Right forelimb (tissue), 1 donor: ENCODE measurements around the gene PDE4B.
"Not testable (repeated sequence)": the region's sequence is repeated elsewhere in the genome, so short reads cannot be mapped to it uniquely, and the experiment has no call there.

Experiments
- DNase-seq: peaks from one replicate; pipeline ENCODE4 v3.0.0-alpha.2; 2018

Gene PDE4B

GRCh38 chr1:65817891-65818290 is 25.2 kb downstream of the PDE4B start:
- DNase-seq = no peak

DNA sequence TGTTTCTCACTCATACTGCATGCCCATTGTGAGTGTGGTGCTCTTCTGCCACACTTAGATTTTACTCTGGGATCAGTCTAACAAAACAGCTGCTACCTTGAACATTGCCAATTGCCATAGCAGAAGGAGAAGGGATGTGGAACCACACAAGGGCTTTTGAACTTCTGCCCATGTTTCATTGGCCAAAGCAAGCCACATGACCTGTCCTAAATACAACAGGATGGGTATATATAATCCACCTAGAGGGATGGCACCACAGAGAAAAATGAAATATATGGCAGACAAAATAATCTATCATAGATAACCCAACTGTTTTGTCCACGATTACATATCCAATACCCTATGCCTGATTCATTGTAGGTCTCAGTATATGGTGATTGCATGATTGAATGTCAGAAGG is 26.3 kb downstream of the PDE4B start:
- no peak for DNase-seq

DNA sequence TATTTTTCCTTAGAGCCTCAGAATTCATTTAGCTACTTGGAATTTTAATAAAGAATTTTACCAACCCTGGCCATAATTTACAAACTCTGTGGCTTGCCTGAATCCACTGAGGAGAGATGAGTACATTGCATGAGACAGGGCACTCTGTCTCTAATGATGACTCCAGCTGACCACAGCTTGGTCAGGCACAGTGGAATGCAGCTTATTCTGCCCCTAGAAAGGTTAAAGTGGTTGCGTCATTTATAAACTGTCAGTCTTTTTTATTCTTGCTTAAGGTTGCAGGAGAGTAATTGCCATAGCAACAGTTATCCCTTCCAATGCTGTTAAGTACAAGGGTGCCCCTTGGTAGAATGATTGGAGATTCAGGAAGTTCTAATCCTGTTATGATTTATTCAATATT is 28.3 kb downstream of the PDE4B start:
- DNase-seq = no peak

- no peak for DNase-seq
Measured at GRCh38 chr1:65821386-65821785, 28.7 kb downstream of the PDE4B start.

DNA sequence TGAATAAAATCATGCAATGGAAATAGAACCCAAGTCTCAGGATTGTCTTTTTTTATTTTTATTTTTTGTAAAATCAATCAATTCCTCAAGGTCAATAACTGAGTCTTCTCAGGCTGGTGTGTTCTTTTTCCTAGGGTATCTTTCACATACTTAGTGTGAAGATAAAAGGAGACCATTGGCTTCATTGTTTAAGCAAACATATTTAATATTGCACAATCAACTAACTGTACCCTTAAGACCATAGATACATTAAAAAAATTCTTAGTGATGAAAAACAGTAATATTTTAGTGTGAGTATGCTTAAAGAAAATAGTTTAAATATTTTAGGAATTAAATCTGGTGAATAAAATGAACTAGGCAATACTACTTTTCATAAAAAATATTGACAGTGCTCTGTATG is 31.4 kb downstream of the PDE4B start:
- DNase-seq = no peak

DNA sequence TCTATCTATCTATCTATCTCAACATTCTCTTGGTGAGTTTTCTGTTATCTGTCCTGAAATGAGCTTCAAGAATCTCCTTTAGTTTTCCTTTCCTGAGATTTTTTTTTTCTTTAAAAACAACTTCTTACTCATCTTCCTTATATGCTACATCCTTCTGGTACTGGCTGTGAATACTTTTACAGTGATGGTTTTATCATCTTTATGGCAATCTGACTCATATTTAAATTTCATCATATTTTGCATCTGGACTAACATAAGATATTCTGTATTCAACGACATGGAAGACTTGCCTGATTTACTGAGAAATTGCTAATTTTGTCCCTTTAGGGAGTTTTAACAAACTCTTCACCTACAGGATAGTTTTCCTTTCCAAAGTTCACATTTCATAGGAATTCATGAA is 33.0 kb downstream of the PDE4B start:
- no peak for DNase-seq

GRCh38 chr1:65826782-65827181 is 34.1 kb downstream of the PDE4B start:
- DNase-seq = no peak

DNA sequence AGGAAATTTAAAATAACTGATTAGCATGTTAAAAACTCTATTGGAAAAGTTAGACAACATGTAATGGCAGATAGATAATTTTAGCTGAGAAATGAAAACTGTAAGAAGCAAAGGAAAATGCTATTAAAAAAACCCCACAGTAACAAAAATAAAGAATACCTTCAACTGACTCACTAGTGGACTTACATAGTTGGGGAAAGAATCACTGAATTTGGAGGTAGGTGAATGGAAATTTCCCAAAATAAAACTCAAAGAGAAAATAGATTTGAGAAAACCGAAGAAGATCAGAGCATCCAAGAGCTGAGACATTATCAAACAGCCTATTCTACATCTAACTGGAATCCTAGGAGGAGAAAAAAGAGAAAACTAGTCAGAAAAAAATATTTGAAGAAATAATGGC is 34.7 kb downstream of the PDE4B start:
- DNase-seq = no peak

- no peak for DNase-seq
Measured at GRCh38 chr1:65830306-65830705, 37.6 kb downstream of the PDE4B start.

- DNase-seq = no peak
Measured at GRCh38 chr1:65832296-65832695, 39.6 kb downstream of the PDE4B start.

- no peak for DNase-seq
Measured at GRCh38 chr1:65836686-65837085, 44.0 kb downstream of the PDE4B start.

GRCh38 chr1:65840683-65841082 is 48.0 kb downstream of the PDE4B start:
- no peak for DNase-seq

DNA sequence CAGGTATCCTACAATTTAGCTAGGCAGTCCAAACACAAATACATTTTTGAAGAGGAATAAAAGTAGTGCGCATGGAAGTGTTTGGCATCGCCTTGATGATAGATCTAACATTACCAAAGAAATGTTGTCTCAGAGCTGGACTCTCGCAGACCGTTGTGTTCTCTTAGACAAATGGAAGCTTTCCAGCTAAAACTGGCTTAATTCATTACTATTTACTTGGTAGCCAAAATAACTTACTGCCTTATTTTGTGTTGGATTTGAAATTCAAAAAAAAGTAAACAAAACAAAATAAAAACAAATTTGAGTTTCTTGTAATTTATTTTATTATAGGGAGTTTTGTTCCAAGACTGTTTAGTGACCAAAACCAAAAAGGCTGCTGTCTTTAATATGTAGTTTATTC is 51.6 kb downstream of the PDE4B start:
- no peak for DNase-seq

- no peak for DNase-seq
Measured at GRCh38 chr1:65844821-65845534, 52.3 kb downstream of the PDE4B start.

GRCh38 chr1:65845535-65846060 is 52.9 kb downstream of the PDE4B start:
- DNase-seq = no peak

GRCh38 chr1:65846866-65847265 is 54.2 kb downstream of the PDE4B start:
- no peak for DNase-seq

GRCh38 chr1:65850281-65850680 is 57.6 kb downstream of the PDE4B start:
- no peak for DNase-seq

- DNase-seq = not testable (repeated sequence)
Measured at GRCh38 chr1:65856591-65856990, 63.9 kb downstream of the PDE4B start.

GRCh38 chr1:65866439-65866838 is 73.7 kb downstream of the PDE4B start:
- no peak for DNase-seq

DNA sequence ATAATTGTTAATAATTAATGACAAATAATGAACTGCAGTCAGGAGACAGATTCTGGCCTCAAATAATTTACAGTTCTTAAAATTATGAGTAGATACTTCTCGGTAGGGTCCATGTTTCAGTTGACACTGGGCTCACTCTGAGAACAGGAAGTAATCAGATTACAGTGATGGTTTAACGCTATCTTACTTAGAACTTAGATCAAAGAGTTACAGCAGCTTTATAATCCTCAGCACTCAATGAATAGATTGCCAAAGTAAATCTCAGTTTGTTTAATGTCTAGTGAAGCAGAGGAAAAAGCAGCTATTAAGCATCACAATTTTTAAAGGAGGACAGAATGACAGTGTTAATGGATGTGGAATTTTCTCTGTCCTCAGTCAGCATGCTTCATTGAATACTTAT is 79.6 kb downstream of the PDE4B start:
- no peak for DNase-seq

GRCh38 chr1:65878342-65878741 is 85.6 kb downstream of the PDE4B start:
- not testable (repeated sequence) for DNase-seq

DNA sequence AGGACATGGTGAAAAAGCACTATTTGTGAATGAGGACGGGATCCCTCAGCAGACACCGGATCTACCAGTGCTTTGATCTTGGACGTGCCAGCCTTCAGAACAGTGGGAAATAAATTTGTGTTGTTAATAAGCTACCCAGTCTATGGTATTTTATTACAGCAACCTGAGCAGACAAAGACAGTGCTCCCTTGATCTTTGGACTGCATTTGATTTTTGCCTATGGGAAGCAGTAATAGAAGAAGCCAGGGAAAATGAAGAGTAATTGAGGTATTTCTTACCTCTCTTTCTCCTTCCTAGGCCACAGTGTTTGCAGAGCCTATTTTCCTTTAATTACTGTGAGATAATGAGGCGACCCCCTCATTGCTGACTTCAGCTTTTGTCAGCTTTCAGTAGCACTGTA is 87.9 kb downstream of the PDE4B start:
- DNase-seq = no peak

- no peak for DNase-seq
Measured at GRCh38 chr1:65881067-65881594, 88.4 kb downstream of the PDE4B start.

- DNase-seq = no peak
Measured at GRCh38 chr1:65882076-65882475, 89.4 kb downstream of the PDE4B start.

DNA sequence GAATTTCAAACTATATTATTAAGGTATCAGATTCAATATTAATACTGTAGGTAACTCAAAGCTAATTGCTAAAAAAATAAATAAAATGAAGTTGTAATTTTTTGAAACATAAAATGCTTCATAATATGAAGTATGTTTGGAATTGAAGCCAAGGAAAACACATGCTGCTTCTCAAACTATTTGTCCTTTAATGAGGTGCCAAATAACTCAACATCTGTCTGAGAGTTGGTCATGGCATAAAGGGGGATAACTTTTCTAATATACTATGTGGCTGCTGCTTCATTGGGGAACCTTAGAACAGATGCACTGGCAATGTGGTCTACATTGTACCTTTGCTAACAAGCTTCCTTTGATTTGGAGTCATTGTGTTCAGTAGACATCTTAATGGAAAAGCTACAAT is 96.7 kb downstream of the PDE4B start:
- DNase-seq = no peak
